HS-27A (cell line): ENCODE measurements around the gene WDR17.
A peak's percentile ranks its signal among the peaks of the same experiment; 100 is the strongest.

Source experiments
- DNase-seq: peaks from one replicate; pipeline ENCODE4 v3.0.0-alpha.2; 2012; ENCODE audit warnings: low read depth, missing footprints

WDR17 gene

GRCh38 chr4:176065435-176066291 is at the start of gene WDR17:
WDR17 (plus strand) TSS chr4:176065841; CDS start chr4:176111581, 45,740 bp downstream.
- DNase-seq: peak; percentile 12

DNA sequence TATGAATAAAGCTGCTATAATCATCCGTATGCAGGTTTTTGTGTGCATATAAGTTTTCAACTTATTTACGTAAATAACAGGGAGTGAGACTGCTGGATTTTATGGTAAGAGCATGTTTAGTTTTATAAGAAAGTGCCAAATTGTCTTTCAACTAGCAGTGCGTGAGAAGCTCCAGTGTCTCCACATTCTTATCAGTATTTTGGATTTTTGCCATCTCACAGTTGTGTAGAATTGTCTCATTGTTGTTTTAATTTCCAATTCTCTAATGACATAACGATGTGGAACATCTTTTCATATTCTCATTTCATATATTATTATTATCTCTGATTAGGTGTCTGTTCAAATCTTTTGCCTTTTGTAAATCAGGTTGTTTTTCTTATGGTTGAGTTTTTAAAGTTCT is 49.0 kb upstream of the WDR17 start:
- no peak for DNase-seq

- DNase-seq: no peak
Measured at GRCh38 chr4:176020481-176021085, 45.1 kb upstream of the WDR17 start.

DNA sequence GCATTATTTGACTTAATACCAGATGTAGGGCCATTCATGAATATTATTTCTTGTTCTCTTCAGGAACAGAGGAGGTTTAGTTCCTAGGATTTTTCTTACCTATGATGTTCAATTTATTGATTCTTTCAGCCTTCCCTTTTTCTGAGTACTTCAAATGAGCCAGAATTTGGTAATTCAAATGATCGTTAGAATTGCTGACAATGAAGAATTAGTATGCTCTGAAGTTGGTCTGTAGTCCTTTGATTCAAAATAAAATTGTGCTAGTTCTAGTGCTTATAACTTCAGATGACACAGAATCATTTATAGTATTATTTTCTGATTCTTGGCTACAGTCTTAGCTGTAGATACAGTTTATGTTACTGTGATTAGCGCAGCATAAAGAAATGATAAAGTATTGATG is 35.2 kb upstream of the WDR17 start:
- DNase-seq: no peak

DNA sequence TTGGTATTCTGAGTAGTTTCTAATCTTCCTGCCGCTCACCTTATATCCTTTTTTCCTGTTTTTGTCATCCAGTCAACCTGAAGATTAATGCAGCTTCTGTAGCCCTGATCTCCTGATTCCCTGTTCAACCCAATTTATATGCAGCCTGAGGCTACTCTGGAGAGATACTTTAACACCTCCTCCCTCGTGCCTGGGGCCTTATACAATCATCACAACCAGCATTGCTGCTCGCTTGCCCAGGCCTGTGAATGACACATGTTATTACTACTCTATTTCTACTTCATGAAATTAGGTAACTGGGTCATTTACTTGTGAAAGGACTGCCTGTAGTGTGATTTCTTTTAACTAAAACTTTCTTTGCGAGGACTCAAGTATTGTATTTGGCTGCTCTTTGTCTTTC is 33.7 kb upstream of the WDR17 start:
- DNase-seq: no peak

GRCh38 chr4:176032454-176032853 is 33.2 kb upstream of the WDR17 start:
- DNase-seq: no peak

- no peak for DNase-seq
Measured at GRCh38 chr4:176034499-176034898, 31.1 kb upstream of the WDR17 start.

GRCh38 chr4:176034936-176035335 is 30.7 kb upstream of the WDR17 start:
- no peak for DNase-seq

DNA sequence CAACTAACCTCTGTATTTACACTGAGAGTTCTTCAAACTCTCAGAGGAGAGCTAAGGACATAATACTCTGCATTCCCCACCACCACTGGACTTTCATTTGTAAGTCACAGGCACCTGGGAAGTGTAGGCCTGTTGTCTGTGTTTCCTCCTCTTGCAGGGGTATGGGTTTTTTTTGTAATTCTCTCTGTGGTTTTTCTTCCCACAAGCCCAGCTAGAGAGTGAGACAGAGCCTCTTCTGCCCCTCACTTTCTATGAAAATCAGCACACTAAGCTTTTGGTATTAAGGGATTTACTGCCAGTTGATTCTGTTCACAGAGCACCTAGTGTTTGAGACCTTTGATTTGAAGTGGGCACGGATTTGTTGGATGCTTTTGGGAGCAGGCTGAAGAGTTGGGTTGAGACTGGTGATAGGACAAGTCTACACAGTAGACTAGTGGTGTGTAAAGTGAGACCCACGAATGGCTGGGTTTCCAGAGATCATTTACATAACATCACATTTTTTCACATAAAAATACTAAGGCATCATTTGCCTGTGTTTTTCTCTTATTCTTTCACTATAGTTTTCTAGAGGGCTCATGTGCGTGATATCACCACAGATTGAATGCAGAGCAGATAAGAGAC is 28.9 kb upstream of the WDR17 start:
- DNase-seq: no peak

GRCh38 chr4:176038789-176039188 is 26.9 kb upstream of the WDR17 start:
- no peak for DNase-seq

GRCh38 chr4:176042195-176042594 is 23.4 kb upstream of the WDR17 start:
- DNase-seq: no peak

GRCh38 chr4:176043838-176044588 is 21.6 kb upstream of the WDR17 start:
- no peak for DNase-seq

- no peak for DNase-seq
Measured at GRCh38 chr4:176044589-176044951, 21.1 kb upstream of the WDR17 start.

GRCh38 chr4:176048631-176049030 is 17.0 kb upstream of the WDR17 start:
- no peak for DNase-seq

GRCh38 chr4:176052744-176053143 is 12.9 kb upstream of the WDR17 start:
- no peak for DNase-seq

DNA sequence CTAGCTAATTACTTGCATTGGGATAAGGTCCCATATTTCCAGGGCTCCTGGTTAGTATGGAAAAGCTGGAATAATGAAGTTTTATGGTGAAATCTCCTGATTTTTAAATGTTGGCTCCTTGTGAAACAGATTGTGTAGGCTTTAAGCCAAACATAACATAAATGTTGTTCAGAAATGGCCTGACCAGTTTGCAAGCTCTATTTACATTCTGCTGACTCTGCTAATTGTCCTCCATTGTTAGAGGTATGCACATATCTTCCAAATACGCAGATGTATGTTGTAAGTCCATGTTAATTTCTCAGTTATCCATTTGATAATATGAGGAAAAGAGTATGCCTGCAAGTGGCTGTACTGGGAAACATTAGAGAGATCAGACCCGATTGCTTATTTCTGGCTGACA is 11.9 kb upstream of the WDR17 start:
- no peak for DNase-seq

GRCh38 chr4:176054942-176055341 is 10.7 kb upstream of the WDR17 start:
- no peak for DNase-seq

GRCh38 chr4:176063718-176064117 is 1.9 kb upstream of the WDR17 start:
- no peak for DNase-seq

GRCh38 chr4:176064539-176064938 is 1.1 kb upstream of the WDR17 start:
- DNase-seq: no peak

GRCh38 chr4:176066757-176067156 is 1.1 kb downstream of the WDR17 start:
- DNase-seq: no peak

GRCh38 chr4:176077561-176077960 is 11.9 kb downstream of the WDR17 start:
- DNase-seq: no peak

DNA sequence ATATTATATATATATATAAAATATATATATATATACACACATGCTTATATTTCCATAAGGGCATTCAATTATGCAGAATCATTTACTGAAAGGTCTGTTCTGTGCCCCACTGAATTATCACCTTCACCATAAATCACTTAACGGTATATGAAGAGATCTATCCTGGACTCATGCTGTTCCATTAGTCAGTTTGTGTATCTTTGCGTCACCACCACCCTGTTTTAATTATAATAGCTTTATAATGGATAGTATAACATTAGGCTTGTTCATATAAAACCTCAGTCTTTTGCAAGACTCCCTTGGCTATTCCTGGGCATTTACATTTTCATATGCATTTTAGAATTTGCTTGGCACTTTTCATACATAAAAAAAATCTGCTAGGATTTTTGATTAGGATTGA is 19.1 kb downstream of the WDR17 start:
- no peak for DNase-seq

DNA sequence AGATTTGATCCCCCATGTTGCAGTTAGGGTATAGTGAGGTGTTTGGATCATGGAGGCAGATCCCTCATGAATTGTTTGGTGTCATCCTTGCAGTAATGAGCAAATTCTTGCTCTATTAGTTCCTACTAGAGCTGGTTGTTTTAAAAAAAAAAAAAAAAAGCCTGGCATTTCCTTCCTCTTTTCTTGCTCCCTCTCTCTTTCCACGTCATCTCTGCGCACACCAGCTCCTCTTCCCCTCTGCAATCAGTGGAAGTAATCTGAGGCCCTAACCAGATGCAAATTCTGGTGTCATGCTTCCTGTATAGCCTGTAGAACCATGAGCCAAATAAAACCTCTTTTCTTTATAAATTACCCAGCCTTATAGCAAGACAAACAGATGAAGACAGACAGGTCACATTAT is 24.5 kb downstream of the WDR17 start:
- no peak for DNase-seq
